Skeletal muscle tissue (tissue), 4 donors: ENCODE data around the gene ZYX. TPM values are rescaled to one million over a fixed set of nuclear protein-coding genes. Genes with fewer than 3 reads are reported as not detected.

ENCODE experiments used
- H3K27ac ChIP-seq: one replicate; pipeline ENCODE4 v1.7.0; 2013; ENCODE audit warnings: mild to moderate bottlenecking, low read depth, low read length, inconsistent platforms
- H3K27me3 ChIP-seq, 3 donors: one replicate each; pipeline ENCODE4 v1.7.0; 2013; ENCODE audit warnings: low read length in 3 of 3; ENCODE audit not compliant: control insufficient read depth in 3 of 3, insufficient read depth in 3 of 3
- H3K36me3 ChIP-seq, 3 donors: one replicate each; pipeline ENCODE4 v1.7.0; 2013; ENCODE audit warnings: low read length in 3 of 3; ENCODE audit not compliant: control insufficient read depth in 3 of 3, insufficient read depth in 3 of 3
- H3K4me1 ChIP-seq, 3 donors: one replicate each; pipeline ENCODE4 v1.7.0; 2013; ENCODE audit warnings: low read length in 3 of 3, mild to moderate bottlenecking in 3 of 3; ENCODE audit not compliant: control insufficient read depth in 3 of 3, insufficient read depth in 3 of 3
- H3K4me3 ChIP-seq, 3 donors: one replicate each; pipeline ENCODE4 v1.7.0; 2013; ENCODE audit warnings: low read length in 3 of 3
- H3K9ac ChIP-seq, 3 donors: one replicate each; pipeline ENCODE4 v1.7.0; 2013; ENCODE audit warnings: low read length in 3 of 3, mild to moderate bottlenecking in 3 of 3, moderate library complexity in 2 of 3, low read depth in 1 of 3
- H3K9me3 ChIP-seq, 3 donors: one replicate each; pipeline ENCODE4 v1.7.0; 2013; ENCODE audit warnings: low read length in 3 of 3; ENCODE audit not compliant: control insufficient read depth in 3 of 3
- total RNA-seq: library from RNA; depleted of rRNA; stranded (reverse); fragments of >200 nt; gene quantifications from one replicate; pipeline ENCODE4 v1.2.3, GENCODE V29; 2014
- donor health status: Osteomylitis.

ZYX gene
- total RNA-seq, 1 donor from 2014 or later: 17.7 TPM

- H3K27ac ChIP-seq: peak overlapping the region; percentile 70
- peak overlapping the region in 2 of 3 donors; percentile 50 to 53 for H3K9ac ChIP-seq
- H3K27me3 ChIP-seq: no peaks in the 10 kb centered on the region
- peaks cover 38 to 44% (median 43%) of the 10 kb centered on the region in 3 donors for H3K36me3 ChIP-seq
- H3K9me3 ChIP-seq: no peaks in the 10 kb centered on the region
- peaks cover 51 to 78% (median 59%) of the 10 kb centered on the region in 3 donors for H3K4me1 ChIP-seq
- peak overlapping the region; percentile 48 to 62 (median 54) for H3K4me3 ChIP-seq
Measured at GRCh38 chr7:143384661-143385631, 3.8 kb downstream of the ZYX start.

- Histone ChIP-seq H3K27ac (no peak overlapping the region), H3K27me3 (no peaks in the 10 kb centered on the region), H3K4me3 (peak overlapping the region in 2 of 3 donors; percentile 48 to 56), H3K4me1 (peaks cover 56 to 82% (median 71%) of the 10 kb centered on the region in 3 donors), H3K9me3 (no peaks in the 10 kb centered on the region), H3K36me3 (peaks cover 50 to 53% (median 51%) of the 10 kb centered on the region in 3 donors), H3K9ac (peak overlapping the region in 1 of 3 donors; percentile 50)
Measured at GRCh38 chr7:143385891-143386781, 5.0 kb downstream of the ZYX start.

GRCh38 chr7:143387156-143387975 lies 6.2 kb downstream of the ZYX start:
- Histone ChIP-seq H3K9ac (no peak overlapping the region), H3K27me3 (no peaks in the 10 kb centered on the region), H3K27ac (no peak overlapping the region), H3K9me3 (no peaks in the 10 kb centered on the region), H3K4me1 (peaks cover 61 to 86% (median 77%) of the 10 kb centered on the region in 3 donors), H3K4me3 (no peak overlapping the region), H3K36me3 (peaks cover 54 to 60% (median 58%) of the 10 kb centered on the region in 3 donors)

GRCh38 chr7:143388051-143388450 lies 6.9 kb downstream of the ZYX start:
- H3K9me3 ChIP-seq: no peaks in the 10 kb centered on the region
- H3K9ac ChIP-seq: no peak overlapping the region
- no peaks in the 10 kb centered on the region for H3K27me3 ChIP-seq
- H3K36me3 ChIP-seq: peaks cover 54 to 57% (median 55%) of the 10 kb centered on the region in 3 donors
- no peak overlapping the region for H3K4me3 ChIP-seq
- no peak overlapping the region for H3K27ac ChIP-seq
- H3K4me1 ChIP-seq: peaks cover 61 to 83% (median 76%) of the 10 kb centered on the region in 3 donors

- H3K27me3 ChIP-seq: no peaks in the 10 kb centered on the region
- H3K9me3 ChIP-seq: no peaks in the 10 kb centered on the region
- peaks cover 53 to 56% (median 53%) of the 10 kb centered on the region in 3 donors for H3K36me3 ChIP-seq
- no peak overlapping the region for H3K27ac ChIP-seq
- H3K9ac ChIP-seq: no peak overlapping the region
- H3K4me1 ChIP-seq: peaks cover 63 to 82% (median 76%) of the 10 kb centered on the region in 3 donors
- no peak overlapping the region for H3K4me3 ChIP-seq
Measured at GRCh38 chr7:143388491-143389101, 7.5 kb downstream of the ZYX start.

GRCh38 chr7:143389316-143390103 lies 8.4 kb downstream of the ZYX start:
- Histone ChIP-seq H3K27ac (no peak overlapping the region), H3K27me3 (no peaks in the 10 kb centered on the region), H3K4me1 (peaks cover 57 to 76% (median 70%) of the 10 kb centered on the region in 3 donors), H3K9me3 (no peaks in the 10 kb centered on the region), H3K36me3 (peaks cover 50 to 53% (median 52%) of the 10 kb centered on the region in 3 donors), H3K9ac (no peak overlapping the region), H3K4me3 (no peak overlapping the region)

GRCh38 chr7:143390104-143390772 lies 9.1 kb downstream of the ZYX start:
- Histone ChIP-seq H3K4me3 (no peak overlapping the region), H3K4me1 (peaks cover 52 to 74% (median 67%) of the 10 kb centered on the region in 3 donors), H3K9me3 (no peaks in the 10 kb centered on the region), H3K36me3 (peaks cover 48 to 53% (median 50%) of the 10 kb centered on the region in 3 donors), H3K9ac (no peak overlapping the region), H3K27me3 (no peaks in the 10 kb centered on the region), H3K27ac (no peak overlapping the region)

- Histone ChIP-seq H3K4me3 (no peak overlapping the region), H3K36me3 (peaks cover 46 to 52% (median 48%) of the 10 kb centered on the region in 3 donors), H3K27me3 (no peaks in the 10 kb centered on the region), H3K27ac (peak overlapping the region; percentile 83), H3K9ac (peak overlapping the region in 1 of 3 donors; percentile 57), H3K9me3 (no peaks in the 10 kb centered on the region), H3K4me1 (peaks cover 55 to 74% (median 69%) of the 10 kb centered on the region in 3 donors)
Measured at GRCh38 chr7:143390773-143391317, 9.7 kb downstream of the ZYX start.
